CD8-positive, alpha-beta memory T cell (primary cell): ENCODE measurements around the gene TDRD12. TPM values are rescaled to one million over a fixed set of nuclear protein-coding genes. Genes with fewer than 3 reads are reported as not detected.

Experiments
- CTCF ChIA-PET: fragments of 350-600 bp; sonication (Branson Sonifier 250); formaldehyde crosslinking; loops from one replicate; lab custom pipeline; 2021; ENCODE audit warnings: antibody characterized with exemption; lab: Charles Lee
- POLR2A ChIA-PET: fragments of 350-600 bp; sonication (Branson Sonifier 250); formaldehyde crosslinking; loops from one replicate; lab custom pipeline; 2021; ENCODE audit warnings: antibody characterized with exemption; lab: Charles Lee
- DNase-seq, 5 donors: peaks; one replicate each; pipeline versions ENCODE4 v3.0.0 to v3.0.0-alpha.2; 2020 to 2022; ENCODE audit warnings: mixed read lengths in 1 of 5
- H3K27ac ChIP-seq: one replicate; pipeline ENCODE4 v1.7.0; 2013; ENCODE audit warnings: low read depth, mild to moderate bottlenecking, low read length, moderate library complexity
- H3K27me3 ChIP-seq: 2 replicates; pipeline ENCODE4 v1.7.0; 2013; ENCODE audit warnings: low read length, mild to moderate bottlenecking; ENCODE audit not compliant: insufficient read depth, poor library complexity, severe bottlenecking
- H3K36me3 ChIP-seq: 2 replicates; pipeline ENCODE4 v1.7.0; 2013; ENCODE audit warnings: mild to moderate bottlenecking, low read length, moderate library complexity; ENCODE audit not compliant: insufficient read depth
- H3K4me1 ChIP-seq: 2 replicates; pipeline ENCODE4 v1.7.0; 2013; ENCODE audit warnings: mild to moderate bottlenecking, low read length, moderate library complexity; ENCODE audit not compliant: insufficient read depth
- H3K4me3 ChIP-seq: 2 replicates; pipeline ENCODE4 v1.7.0; 2013; ENCODE audit warnings: mild to moderate bottlenecking, low read length
- H3K9me3 ChIP-seq: 2 replicates; pipeline ENCODE4 v1.7.0; 2013; ENCODE audit warnings: mild to moderate bottlenecking, low read length
- H3K27ac Mint-ChIP-seq, 8 donors: one replicate each; pipeline ENCODE4 v1.8.0; 2020 to 2021; ENCODE audit warnings: mixed read lengths in 8 of 8, mild to moderate bottlenecking in 6 of 8, inconsistent platforms in 3 of 8, moderate library complexity in 3 of 8
- H3K27me3 Mint-ChIP-seq, 2 donors: one replicate each; pipeline ENCODE4 v1.8.0; 2020 to 2021; ENCODE audit warnings: mixed read lengths in 2 of 2, mild to moderate bottlenecking in 1 of 2, moderate library complexity in 1 of 2
- H3K36me3 Mint-ChIP-seq, 3 donors: one replicate each; pipeline ENCODE4 v1.8.0; 2020 to 2021; ENCODE audit warnings: mixed read lengths in 3 of 3, inconsistent platforms in 1 of 3, mild to moderate bottlenecking in 1 of 3
- H3K4me1 Mint-ChIP-seq, 3 donors: one replicate each; pipeline ENCODE4 v1.8.0; 2020 to 2021; ENCODE audit warnings: mixed read lengths in 3 of 3, inconsistent platforms in 1 of 3, mild to moderate bottlenecking in 1 of 3
- H3K4me3 Mint-ChIP-seq, 7 donors: one replicate each; pipeline ENCODE4 v1.8.0; 2020 to 2021; ENCODE audit warnings: mixed read lengths in 7 of 7, mild to moderate bottlenecking in 6 of 7, moderate library complexity in 4 of 7, inconsistent platforms in 2 of 7
- H3K9me3 Mint-ChIP-seq, 5 donors: one replicate each; pipeline ENCODE4 v1.8.0; 2020 to 2022; ENCODE audit warnings: mixed read lengths in 5 of 5, mild to moderate bottlenecking in 3 of 5, moderate library complexity in 2 of 5, inconsistent platforms in 1 of 5
- polyA plus RNA-seq: library from polyadenylated mRNA; unstranded; fragments of 300-500 nt; fragmentation: Illumina TruSeq; gene quantifications from one replicate; pipeline ENCODE4 v1.2.3, GENCODE V29; 2021
- total RNA-seq, 2 experiments: library from RNA; stranded (reverse); gene quantifications; one replicate each; pipeline ENCODE4 v1.2.3, GENCODE V29; 2021

Gene TDRD12
- under 1 TPM; 0.15 to 0.20 TPM for total RNA-seq
- 0.21 TPM for polyA plus RNA-seq

GRCh38 chr19:32719611-32720059 lies at the start of gene TDRD12:
TDRD12 (plus strand) TSS chr19:32719767; CDS start chr19:32720073, 306 bp downstream.
- no peak within 1 kb of the TSS for H3K4me3 ChIP-seq
- Mint-ChIP-seq H3K36me3 (peaks cover 0 to 14% (median 3%) of the 10 kb centered on the region in 3 donors), H3K27ac (no peak within 1 kb of the TSS), H3K4me1 (peaks cover 0 to 3% (median 0%) of the 10 kb centered on the region in 3 donors), H3K27me3 (no peaks in the 10 kb centered on the region), H3K9me3 (no peaks in the 10 kb centered on the region), H3K4me3 (no peak within 1 kb of the TSS)
- no peak for DNase-seq
- H3K27me3 ChIP-seq, result no peaks in the 10 kb centered on the region
- no peaks in the 10 kb centered on the region for H3K36me3 ChIP-seq
- H3K4me1 ChIP-seq, result no peaks in the 10 kb centered on the region
- no peaks in the 10 kb centered on the region for H3K9me3 ChIP-seq
- POLR2A ChIA-PET, result no interaction called here
- CTCF ChIA-PET, result no interaction called here
- no peak within 1 kb of the TSS for H3K27ac ChIP-seq

GRCh38 chr19:32671883-32672593 lies 47.5 kb upstream of the TDRD12 start:
- H3K4me1 Mint-ChIP-seq, result peaks cover 52 to 66% (median 54%) of the 10 kb centered on the region in 3 donors
- Histone ChIP-seq H3K27me3 (peaks cover 6% of the 10 kb centered on the region), H3K4me3 (no peak overlapping the region), H3K4me1 (peaks cover 19% of the 10 kb centered on the region), H3K36me3 (peaks cover 1% of the 10 kb centered on the region), H3K9me3 (no peaks in the 10 kb centered on the region), H3K27ac (peak overlapping the region; percentile 16)
- peaks cover 0 to 19% (median 4%) of the 10 kb centered on the region in 3 donors for H3K36me3 Mint-ChIP-seq
- H3K4me3 Mint-ChIP-seq, result peak overlapping the region; percentile 17 to 97 (median 28)
- peak overlapping the region in 2 of 8 donors; percentile 26 to 63 for H3K27ac Mint-ChIP-seq
- no peaks in the 10 kb centered on the region for H3K9me3 Mint-ChIP-seq
- DNase-seq, result no peak
- CTCF ChIA-PET, result no interaction called here
- peaks cover 2 to 4% of the 10 kb centered on the region in 2 donors for H3K27me3 Mint-ChIP-seq
- POLR2A ChIA-PET, result no interaction called here

- ChIA-PET CTCF (no interaction called here), POLR2A (no interaction called here)
- DNase-seq, result no peak
- Mint-ChIP-seq H3K4me1 (peaks cover 58 to 71% (median 58%) of the 10 kb centered on the region in 3 donors), H3K36me3 (peaks cover 0 to 15% (median 4%) of the 10 kb centered on the region in 3 donors), H3K27me3 (peaks cover 9 to 10% of the 10 kb centered on the region in 2 donors), H3K27ac (peak overlapping the region in 2 of 8 donors; percentile 20 to 64), H3K4me3 (peak overlapping the region; percentile 60 to 97 (median 94)), H3K9me3 (no peaks in the 10 kb centered on the region)
- Histone ChIP-seq H3K4me1 (peaks cover 19% of the 10 kb centered on the region), H3K9me3 (no peaks in the 10 kb centered on the region), H3K27me3 (peaks cover 8% of the 10 kb centered on the region), H3K27ac (peak overlapping the region; percentile 2), H3K36me3 (no peaks in the 10 kb centered on the region), H3K4me3 (no peak overlapping the region)
Measured at GRCh38 chr19:32672841-32673240, 46.7 kb upstream of the TDRD12 start.

GRCh38 chr19:32673573-32673972 lies 46.0 kb upstream of the TDRD12 start:
- Mint-ChIP-seq H3K27ac (peak overlapping the region in 4 of 8 donors; percentile 64 to 88 (median 76)), H3K9me3 (no peaks in the 10 kb centered on the region), H3K27me3 (peaks cover 9 to 10% of the 10 kb centered on the region in 2 donors), H3K4me1 (peaks cover 56 to 67% (median 56%) of the 10 kb centered on the region in 3 donors), H3K4me3 (peak overlapping the region; percentile 91 to 97 (median 95)), H3K36me3 (peaks cover 0 to 13% (median 4%) of the 10 kb centered on the region in 3 donors)
- no peak for DNase-seq
- Histone ChIP-seq H3K9me3 (no peaks in the 10 kb centered on the region), H3K4me1 (peaks cover 19% of the 10 kb centered on the region), H3K4me3 (no peak overlapping the region), H3K27me3 (peaks cover 8% of the 10 kb centered on the region), H3K36me3 (no peaks in the 10 kb centered on the region), H3K27ac (no peak overlapping the region)
- POLR2A ChIA-PET, result interaction anchor here (0.7 to 3.7 kb wide), 2 partner anchors 18 to 407 kb away, joined by 4 to 25 read pairs; partner anchors contain the start of genes GPATCH1 and NUDT19
- CTCF ChIA-PET, result interaction anchor here (1.4 kb wide), 1 partner anchor 302 kb away, joined by 5 read pairs; no protein-coding TSS in a partner anchor

- peak in 1 of 5 donors; percentile 36 for DNase-seq
- Mint-ChIP-seq H3K4me3 (peak overlapping the region; percentile 91 to 97 (median 95)), H3K27me3 (peaks cover 9 to 10% of the 10 kb centered on the region in 2 donors), H3K9me3 (no peaks in the 10 kb centered on the region), H3K36me3 (peaks cover 0 to 11% (median 1%) of the 10 kb centered on the region in 3 donors), H3K4me1 (peaks cover 48 to 59% (median 49%) of the 10 kb centered on the region in 3 donors), H3K27ac (peak overlapping the region in 7 of 8 donors; percentile 42 to 91 (median 80))
- Histone ChIP-seq H3K27me3 (peaks cover 8% of the 10 kb centered on the region), H3K9me3 (no peaks in the 10 kb centered on the region), H3K4me1 (peaks cover 19% of the 10 kb centered on the region), H3K36me3 (no peaks in the 10 kb centered on the region), H3K4me3 (peak overlapping the region; percentile 92), H3K27ac (peak overlapping the region; percentile 80)
- ChIA-PET CTCF (interaction anchor here (1.4 kb wide), 1 partner anchor 301 kb away, joined by 5 read pairs; no protein-coding TSS in a partner anchor), POLR2A (interaction anchor here (0.5 to 3.7 kb wide), 8 partner anchors 14 to 1727 kb away, joined by 3 to 25 read pairs (median 4); partner anchors contain the start of genes GPATCH1, NUDT19 and PDCD5)
Measured at GRCh38 chr19:32674153-32674930, 45.2 kb upstream of the TDRD12 start.

- Mint-ChIP-seq H3K36me3 (peaks cover 0 to 9% (median 0%) of the 10 kb centered on the region in 3 donors), H3K4me3 (peak within 1 kb of the TSS; percentile 92 to 97 (median 95)), H3K9me3 (no peaks in the 10 kb centered on the region), H3K27me3 (peaks cover 9 to 10% of the 10 kb centered on the region in 2 donors), H3K27ac (peak within 1 kb of the TSS; percentile 74 to 91 (median 82)), H3K4me1 (peaks cover 40 to 51% (median 41%) of the 10 kb centered on the region in 3 donors)
- no peaks in the 10 kb centered on the region for H3K36me3 ChIP-seq
- peaks cover 19% of the 10 kb centered on the region for H3K4me1 ChIP-seq
- POLR2A ChIA-PET, result interaction anchor here (0.5 to 3.7 kb wide), 9 partner anchors 13 to 1726 kb away, joined by 3 to 25 read pairs (median 5); partner anchors contain the start of genes NUDT19 and PDCD5
- peak within 1 kb of the TSS; percentile 92 for H3K4me3 ChIP-seq
- CTCF ChIA-PET, result interaction anchor here (0.8 to 2.6 kb wide), 2 partner anchors 26 to 297 kb away, joined by 3 to 5 read pairs; partner anchors contain the start of genes CEP89 and FAAP24
- DNase-seq, result peak; percentile 97 to 98 (median 98)
- no peaks in the 10 kb centered on the region for H3K9me3 ChIP-seq
- H3K27ac ChIP-seq, result peak within 1 kb of the TSS; percentile 80
- H3K27me3 ChIP-seq, result peaks cover 8% of the 10 kb centered on the region
Measured at GRCh38 chr19:32674931-32675719, 44.4 kb upstream of the TDRD12 start, which contains the start of gene ANKRD27. ANKRD27 (minus strand) TSS chr19:32675180; CDS start chr19:32659015, 16,165 bp downstream.
